ENCODE data around the gene FUCA1. TPM values are rescaled to one million over a fixed set of nuclear protein-coding genes. Genes with fewer than 3 reads are reported as not detected.
A peak's percentile ranks its signal among the peaks of the same experiment; 100 is the strongest.
"Not testable (repeated sequence)": the region's sequence is repeated elsewhere in the genome, so short reads cannot be mapped to it uniquely, and the experiment has no call there.

Gene FUCA1
- polyA plus RNA-seq, 3 donors = 37.3 to 43.1 (median 37.4) TPM

DNA sequence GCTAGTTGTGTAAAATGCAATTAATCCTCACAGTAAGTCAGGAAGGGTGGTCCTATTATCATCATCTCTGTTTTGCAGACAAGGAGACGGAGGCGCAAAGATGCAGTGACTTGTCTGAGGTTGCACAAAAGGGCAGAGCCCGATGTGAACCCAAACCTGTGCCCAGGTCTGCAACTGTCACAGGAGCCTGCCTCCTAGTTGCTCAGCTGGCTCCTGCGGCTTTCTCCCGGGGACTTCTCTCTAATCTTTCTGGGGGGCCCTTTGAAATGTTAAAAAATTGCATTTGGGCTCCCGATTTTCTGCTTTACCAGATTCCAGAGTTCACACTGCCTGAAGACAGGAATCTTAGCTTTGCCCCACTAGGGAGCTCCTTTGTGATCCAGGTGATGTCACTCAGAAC lies 35.7 kb upstream of the FUCA1 start:
- DNase-seq (ENCODE audit: extremely low read depth in 1 of 11, low read depth in 9 of 11, low spot score in 4 of 11) = no peak

DNA sequence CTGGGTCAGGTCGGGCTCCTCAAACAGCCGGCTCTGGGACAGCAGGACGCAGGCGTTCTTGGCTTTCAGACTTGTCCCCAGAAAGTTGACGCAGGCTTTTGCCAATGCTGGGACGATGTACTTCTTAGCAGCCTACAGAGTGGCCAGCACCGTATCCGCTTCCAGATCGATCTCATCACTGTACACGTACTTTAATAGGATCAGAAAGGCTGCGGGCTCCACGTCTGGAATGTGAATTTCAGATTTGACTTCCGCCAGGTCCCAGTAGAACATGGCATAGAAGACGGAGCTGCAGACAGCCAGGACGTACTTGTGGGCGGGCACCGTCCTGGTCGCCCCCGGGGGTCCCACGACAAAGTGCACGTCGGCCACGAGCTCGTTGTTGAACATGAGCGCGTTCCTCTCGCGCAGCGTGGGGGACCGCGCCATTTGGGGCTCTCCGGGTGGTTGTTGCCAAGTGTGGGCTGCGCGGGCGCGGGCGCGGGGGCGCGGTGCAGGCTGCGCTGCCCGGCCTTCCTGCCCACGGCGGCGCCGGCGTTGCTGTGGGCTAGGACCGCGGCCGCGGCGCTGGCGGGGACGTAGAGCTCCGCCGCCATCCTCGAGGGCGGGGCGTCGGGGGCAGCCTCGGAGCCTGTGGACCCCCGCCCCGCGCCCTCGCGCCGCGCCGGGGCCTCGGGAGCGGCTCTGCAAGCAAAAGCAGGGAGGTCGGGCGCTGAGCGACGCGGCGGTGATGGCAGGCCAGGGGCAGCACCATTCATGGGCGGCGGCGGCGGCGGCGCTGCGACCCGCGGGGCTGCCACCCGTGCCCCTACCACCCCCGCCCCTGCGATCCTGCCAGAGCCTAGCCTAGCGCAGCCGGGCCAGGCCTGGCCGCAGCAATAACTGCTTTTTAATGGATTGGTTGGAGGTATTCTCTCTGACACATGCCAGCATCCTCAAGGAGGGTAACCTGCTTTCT lies 34.5 kb upstream of the FUCA1 start:
- peak in 1 of 11 donors; percentile 10 for DNase-seq (ENCODE audit: extremely low read depth in 1 of 11, low read depth in 9 of 11, low spot score in 4 of 11)

DNA sequence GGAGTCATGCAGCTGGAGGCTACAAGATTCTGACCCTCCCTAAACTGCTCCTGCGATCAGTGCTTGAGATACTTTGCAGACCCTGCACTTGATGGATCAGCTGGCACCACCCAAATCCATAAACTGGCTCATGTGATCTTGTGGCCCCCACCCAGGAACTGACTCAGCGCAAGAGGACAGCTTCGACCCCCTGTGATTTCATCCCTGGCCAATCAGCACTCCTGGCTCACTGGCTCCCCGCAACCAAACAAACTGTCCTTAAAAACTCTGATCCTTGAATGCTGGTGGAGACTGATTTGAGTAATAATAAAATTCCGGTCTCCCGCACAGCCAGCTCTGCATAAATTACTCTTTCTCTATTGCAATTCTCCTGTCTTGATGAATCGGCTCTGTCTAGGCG lies 31.9 kb upstream of the FUCA1 start:
- not testable (repeated sequence) for DNase-seq (ENCODE audit: extremely low read depth in 1 of 11, low read depth in 9 of 11, low spot score in 4 of 11)

DNA sequence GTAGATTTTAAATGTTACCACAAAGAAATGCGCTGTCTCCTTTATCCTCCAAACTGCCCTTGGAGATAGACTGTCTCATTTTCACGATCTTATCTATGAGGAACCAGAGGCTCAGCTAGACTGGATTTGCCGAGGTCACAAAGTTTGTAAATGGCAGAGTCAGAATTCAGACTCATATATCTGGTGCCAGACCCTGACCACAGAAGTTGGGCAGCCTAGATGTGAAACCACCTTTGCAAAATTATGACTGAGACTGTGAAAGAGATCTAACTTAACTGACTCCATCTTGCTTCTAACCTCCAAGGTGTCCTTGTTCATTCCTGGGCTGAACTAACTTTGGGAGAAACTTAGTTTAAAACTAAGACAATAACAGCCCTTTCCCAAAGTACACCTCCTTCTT lies 31.0 kb upstream of the FUCA1 start:
- DNase-seq (ENCODE audit: extremely low read depth in 1 of 11, low read depth in 9 of 11, low spot score in 4 of 11) = no peak

GRCh38 chr1:23897083-23897482 lies 29.0 kb upstream of the FUCA1 start:
- DNase-seq (ENCODE audit: extremely low read depth in 1 of 11, low read depth in 9 of 11, low spot score in 4 of 11) = no peak

GRCh38 chr1:23896491-23896890 lies 28.4 kb upstream of the FUCA1 start:
- DNase-seq (ENCODE audit: extremely low read depth in 1 of 11, low read depth in 9 of 11, low spot score in 4 of 11) = no peak

- no peak for DNase-seq (ENCODE audit: extremely low read depth in 1 of 11, low read depth in 9 of 11, low spot score in 4 of 11)
These were observed 27.9 kb upstream of the FUCA1 start for GRCh38 chr1:23895993-23896392.

GRCh38 chr1:23895082-23895481 lies 27.0 kb upstream of the FUCA1 start:
- no peak for DNase-seq (ENCODE audit: extremely low read depth in 1 of 11, low read depth in 9 of 11, low spot score in 4 of 11)

- DNase-seq (ENCODE audit: extremely low read depth in 1 of 11, low read depth in 9 of 11, low spot score in 4 of 11) = no peak
These were observed 21.0 kb upstream of the FUCA1 start for GRCh38 chr1:23889074-23889473.

GRCh38 chr1:23885222-23885621 lies 17.1 kb upstream of the FUCA1 start:
- DNase-seq (ENCODE audit: extremely low read depth in 1 of 11, low read depth in 9 of 11, low spot score in 4 of 11) = no peak

- no peak for DNase-seq (ENCODE audit: extremely low read depth in 1 of 11, low read depth in 9 of 11, low spot score in 4 of 11)
These were observed 14.7 kb upstream of the FUCA1 start for GRCh38 chr1:23882746-23883145.

DNA sequence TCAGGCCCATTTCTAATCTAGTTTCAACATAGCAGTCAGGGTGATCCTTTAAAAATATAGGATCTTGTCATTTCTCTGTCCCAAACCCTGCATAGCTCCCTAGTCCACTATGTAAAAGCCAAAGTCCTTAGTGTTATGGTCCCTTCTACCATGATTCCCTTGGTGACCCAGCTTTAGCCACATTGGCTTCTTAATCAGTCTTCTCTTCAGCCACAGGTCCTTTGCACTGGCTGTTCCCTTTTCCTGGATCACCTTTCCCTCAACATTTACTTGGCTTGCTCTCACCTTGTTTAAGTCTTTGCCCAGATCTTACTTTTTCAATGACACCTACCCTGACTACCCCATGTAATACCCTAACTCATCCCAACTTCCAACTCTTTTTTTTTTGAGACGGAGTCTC lies 11.7 kb upstream of the FUCA1 start:
- DNase-seq (ENCODE audit: extremely low read depth in 1 of 11, low read depth in 9 of 11, low spot score in 4 of 11) = no peak

DNA sequence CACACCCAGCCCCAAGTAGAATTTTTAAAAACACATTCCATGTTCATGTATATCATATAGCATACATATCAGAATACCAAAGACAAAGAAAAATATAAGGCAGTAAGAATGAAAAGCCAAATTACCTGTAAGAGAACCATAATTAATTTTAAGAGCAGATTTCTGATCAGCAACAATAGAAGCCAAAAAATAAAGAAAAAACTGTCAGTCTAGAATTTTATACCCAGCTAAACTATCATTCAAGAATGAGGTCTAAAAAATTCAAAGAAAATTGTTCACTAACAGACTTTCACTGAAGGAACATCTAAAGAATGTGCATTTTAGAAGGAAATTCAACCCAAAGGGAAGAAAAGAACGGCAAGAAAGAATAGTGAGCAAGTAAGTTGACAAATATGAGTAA lies 10.6 kb upstream of the FUCA1 start:
- no peak for DNase-seq (ENCODE audit: extremely low read depth in 1 of 11, low read depth in 9 of 11, low spot score in 4 of 11)

GRCh38 chr1:23875382-23875781 lies 7.3 kb upstream of the FUCA1 start:
- no peak for DNase-seq (ENCODE audit: extremely low read depth in 1 of 11, low read depth in 9 of 11, low spot score in 4 of 11)

- no peak for DNase-seq (ENCODE audit: extremely low read depth in 1 of 11, low read depth in 9 of 11, low spot score in 4 of 11)
These were observed 4.3 kb upstream of the FUCA1 start for GRCh38 chr1:23872421-23872820.

- no peak for DNase-seq (ENCODE audit: extremely low read depth in 1 of 11, low read depth in 9 of 11, low spot score in 4 of 11)
These were observed 961 bp upstream of the FUCA1 start for GRCh38 chr1:23869051-23869450.

GRCh38 chr1:23868557-23869016 lies 497 bp upstream of the FUCA1 start:
- DNase-seq (ENCODE audit: extremely low read depth in 1 of 11, low read depth in 9 of 11, low spot score in 4 of 11) = no peak

GRCh38 chr1:23867542-23867894 lies 572 bp downstream of the FUCA1 start:
- DNase-seq (ENCODE audit: extremely low read depth in 1 of 11, low read depth in 9 of 11, low spot score in 4 of 11) = no peak

DNA sequence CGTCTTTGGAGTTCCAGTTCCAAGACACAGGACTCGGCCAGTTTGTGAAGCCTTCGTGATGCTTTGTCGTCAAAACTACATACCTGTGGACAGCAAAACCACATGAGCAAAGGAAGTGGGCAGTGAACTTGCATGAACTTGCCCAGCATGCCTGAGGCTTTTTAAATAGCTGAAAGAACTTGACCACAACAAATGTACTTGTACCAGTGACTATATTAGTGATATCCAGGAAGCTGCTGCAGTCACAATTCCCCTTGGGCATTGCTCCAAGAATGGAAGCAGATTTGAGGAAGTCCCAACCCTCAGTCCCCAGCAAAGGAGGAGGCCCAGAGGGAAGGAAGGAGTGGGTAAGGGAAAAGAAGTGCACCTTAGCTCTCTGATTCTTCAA lies 2.6 kb downstream of the FUCA1 start:
- DNase-seq (ENCODE audit: extremely low read depth in 1 of 11, low read depth in 9 of 11, low spot score in 4 of 11) = no peak

GRCh38 chr1:23864801-23865542 lies 3.1 kb downstream of the FUCA1 start:
- no peak for DNase-seq (ENCODE audit: extremely low read depth in 1 of 11, low read depth in 9 of 11, low spot score in 4 of 11)
